GM18519 (cell line): ENCODE results near the gene SLAMF9.

Experiments used
- ATAC-seq: cut with Tn5 transposase; IDR thresholded peaks from one replicate; pipeline ENCODE4 v1.9.1; 2021; ENCODE audit warnings: mild to moderate bottlenecking, moderate library complexity; ENCODE audit not compliant: unreplicated experiment, low FRiP score

SLAMF9 gene

DNA sequence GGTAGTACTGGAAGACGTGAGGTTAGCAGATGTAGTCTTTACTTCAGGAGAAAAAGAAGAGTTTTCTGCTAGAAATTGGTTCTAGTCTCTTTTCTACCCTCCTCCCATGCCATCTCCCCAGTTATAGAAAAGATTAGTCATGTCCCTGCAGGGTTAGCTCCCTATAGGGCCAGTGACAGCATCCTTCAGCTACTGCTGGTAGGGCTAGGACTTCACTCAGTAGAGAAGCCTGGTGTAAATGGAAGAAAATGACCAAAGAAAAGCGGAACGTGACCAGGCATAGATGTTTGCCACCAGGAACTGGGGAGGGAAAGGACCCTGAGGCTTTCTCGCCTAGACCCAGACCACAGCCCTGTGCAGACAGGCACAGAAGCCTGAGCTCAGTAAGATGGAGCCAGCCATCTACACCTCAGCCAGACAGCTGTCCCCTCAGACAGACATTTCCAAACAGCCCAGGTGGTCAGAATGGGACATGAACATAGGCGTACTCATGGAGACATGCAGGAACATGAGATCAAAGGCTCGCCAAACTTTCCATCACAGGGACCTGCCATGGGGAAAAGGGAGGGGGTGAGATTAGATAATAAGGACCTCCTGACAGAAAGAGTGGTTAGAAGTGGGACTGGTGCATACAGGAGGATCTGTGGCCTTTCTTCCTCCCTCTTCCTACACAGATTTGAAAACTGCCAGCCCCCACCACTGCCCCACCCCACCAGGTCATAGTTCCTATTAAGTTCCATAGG, 23.5 kb upstream of the SLAMF9 start:
- ATAC-seq, result no peak

DNA sequence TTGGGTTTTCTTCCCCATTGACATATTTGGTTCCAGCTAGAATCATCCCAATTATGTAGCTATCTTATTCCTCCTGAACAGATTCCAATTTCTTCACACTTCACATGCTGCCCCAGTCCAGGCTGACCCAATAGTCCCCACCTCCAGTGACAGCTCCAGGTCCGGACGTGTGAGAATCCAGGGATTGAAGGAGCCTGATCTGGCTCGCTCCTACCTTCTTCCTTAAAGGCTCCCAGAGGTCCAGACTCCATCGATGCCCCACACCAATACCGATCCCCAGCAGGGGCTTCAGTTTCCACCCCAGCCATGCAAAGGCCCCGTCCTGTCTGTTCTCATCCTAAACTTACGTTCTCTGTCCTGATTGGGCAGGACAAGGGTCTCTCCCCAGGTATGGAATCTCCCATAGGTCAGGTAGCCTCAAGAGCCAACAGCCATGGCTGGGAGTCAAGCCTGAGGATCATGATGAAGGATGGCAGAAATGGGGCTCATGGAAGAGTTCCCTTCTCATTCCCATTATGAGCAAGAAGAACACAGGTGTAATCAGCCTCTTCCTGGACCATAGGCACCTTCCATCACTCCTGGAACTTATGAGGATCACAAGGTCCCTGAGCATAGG, 20.4 kb upstream of the SLAMF9 start:
- no peak for ATAC-seq

DNA sequence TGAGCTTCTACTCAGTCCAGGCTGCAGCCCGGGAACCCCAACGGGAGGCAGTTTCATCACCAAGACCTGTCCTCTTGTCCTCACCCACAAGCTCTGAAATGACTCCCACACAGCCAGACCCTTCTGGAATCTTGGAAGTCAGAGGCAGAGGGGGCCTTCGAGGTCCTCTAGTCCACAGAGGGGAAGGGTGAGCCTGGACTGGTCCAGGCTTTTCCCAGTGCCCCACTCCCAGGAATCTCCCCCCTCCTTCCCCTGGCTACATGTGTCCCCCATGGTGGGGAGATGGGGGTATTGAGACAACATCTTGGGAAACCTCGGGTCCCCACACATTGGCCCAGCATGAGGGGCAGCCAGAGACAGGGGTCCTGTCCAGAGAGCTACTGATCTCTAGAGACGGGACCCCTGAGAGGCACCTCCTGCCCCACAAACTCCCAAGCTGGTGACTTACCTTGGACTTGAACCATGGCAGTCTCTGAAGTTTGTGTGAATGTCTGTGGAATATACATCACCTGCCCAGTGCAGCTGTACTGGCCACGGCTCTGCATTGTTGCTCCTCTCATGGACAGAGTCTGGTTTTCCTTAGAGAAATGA, 19.4 kb upstream of the SLAMF9 start:
- ATAC-seq, result no peak

DNA sequence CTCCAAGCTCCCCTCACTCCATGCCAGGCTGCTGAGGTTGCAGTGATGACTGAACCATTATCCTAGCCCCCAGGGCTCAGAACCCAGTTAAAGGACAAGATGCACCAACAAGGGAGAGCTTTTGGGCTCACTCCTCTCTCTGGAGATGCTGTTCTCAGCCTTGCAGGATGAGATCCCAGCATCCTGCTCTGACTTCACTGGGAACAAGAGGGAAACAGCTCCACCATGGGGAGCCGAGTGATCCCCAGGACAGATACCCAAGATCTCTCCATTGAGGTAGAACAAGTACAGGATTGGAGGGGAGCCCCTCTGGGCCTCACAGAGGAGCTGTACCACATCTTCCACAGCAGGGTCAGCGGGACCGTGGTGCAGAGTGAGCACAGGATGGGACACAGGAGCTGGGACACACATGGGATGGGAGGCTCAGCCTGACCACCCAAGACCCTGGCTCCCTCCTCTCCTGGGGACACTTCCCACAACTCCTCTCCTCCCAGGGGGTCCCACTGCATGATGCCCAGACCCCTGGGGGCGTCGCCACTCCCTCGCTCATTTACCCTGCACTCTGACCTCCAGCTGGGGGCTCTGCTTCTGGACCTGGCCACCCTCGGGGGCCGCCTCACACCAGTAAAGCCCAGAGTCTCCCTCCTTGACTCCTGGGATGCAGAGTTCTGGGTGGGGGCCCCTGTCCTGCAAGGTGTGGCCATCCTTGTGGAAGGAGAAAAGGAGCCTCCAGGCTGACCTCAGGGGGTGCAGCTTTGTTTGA, 18.6 kb upstream of the SLAMF9 start:
- ATAC-seq, result no peak

DNA sequence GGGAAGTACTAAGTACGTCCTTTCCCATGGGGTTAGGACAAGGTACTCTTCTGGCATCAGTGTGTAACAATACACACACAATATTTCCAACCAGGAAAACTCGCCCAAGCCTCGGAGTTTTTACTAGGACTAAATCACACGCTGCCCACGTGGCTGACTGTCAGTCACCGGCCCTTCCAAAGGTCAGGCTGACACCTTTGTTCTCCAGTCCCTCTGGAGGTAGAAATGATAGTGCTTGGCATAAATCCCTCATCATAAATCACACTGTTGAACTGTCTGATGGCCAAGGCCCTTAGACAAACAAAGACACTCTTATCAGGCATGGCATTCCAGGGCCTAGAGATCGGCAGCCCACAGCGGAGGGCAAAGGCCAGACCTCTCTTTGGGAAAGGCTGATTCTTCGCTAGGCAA, 16.9 kb upstream of the SLAMF9 start:
- ATAC-seq, result no peak

DNA sequence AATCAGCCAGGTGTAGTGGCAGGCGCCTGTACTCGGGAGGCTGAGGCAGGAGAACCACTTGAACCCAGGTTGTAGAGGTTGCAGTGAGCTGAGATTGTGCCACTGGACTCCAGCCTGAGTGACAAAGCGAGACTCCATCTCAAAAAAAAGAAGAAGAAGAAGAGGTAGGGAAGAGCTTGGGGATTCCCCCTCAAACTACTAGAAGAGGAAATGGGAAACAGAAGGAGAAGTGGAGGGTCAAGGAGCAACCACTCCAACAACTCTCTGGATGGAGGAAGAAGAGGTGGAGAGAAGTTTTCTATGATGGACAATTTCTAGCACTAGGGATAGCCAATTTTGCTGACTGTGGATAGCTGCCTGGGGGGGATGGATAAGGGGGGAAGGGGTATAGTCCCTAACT, 14.9 kb upstream of the SLAMF9 start:
- ATAC-seq, result no peak

DNA sequence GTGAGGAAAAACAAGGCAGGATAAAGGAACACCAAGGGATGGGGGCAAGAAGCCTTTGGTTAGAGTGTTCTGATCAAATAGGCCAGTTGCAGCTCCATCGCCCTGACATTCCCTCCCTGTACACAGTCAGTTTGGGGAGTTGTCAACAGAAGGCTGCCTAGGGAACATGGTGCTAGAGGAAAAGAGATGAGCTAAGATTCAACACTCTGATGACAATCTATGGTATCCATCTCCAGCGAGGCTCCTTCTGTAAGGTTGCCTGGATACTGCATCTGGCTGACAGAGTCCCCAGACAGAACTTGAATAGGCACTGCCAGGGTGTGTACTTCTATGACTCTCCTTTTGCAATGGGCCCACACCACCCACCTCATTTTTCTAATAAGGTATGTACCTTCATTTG, 11.2 kb upstream of the SLAMF9 start:
- no peak for ATAC-seq

DNA sequence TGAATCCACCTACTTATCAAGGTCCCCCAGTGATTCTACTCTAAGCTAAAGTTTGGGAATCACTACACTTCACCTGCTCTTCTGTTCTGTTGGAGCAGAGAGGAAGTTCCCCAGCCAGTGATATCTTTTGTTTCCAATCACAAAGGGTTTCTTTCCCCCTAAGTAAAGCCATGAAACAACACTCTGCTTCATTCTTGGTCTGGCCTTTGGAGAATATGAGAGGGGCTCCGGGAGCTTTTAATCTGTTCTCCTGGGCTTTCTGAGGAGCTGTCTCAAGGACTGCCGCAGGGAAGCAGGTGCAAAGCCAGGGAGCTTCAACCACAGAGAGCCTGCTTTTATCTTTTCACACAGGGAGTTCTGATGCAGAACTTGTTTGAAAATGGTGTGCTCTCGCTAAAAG, 10.1 kb upstream of the SLAMF9 start:
- ATAC-seq, result no peak

DNA sequence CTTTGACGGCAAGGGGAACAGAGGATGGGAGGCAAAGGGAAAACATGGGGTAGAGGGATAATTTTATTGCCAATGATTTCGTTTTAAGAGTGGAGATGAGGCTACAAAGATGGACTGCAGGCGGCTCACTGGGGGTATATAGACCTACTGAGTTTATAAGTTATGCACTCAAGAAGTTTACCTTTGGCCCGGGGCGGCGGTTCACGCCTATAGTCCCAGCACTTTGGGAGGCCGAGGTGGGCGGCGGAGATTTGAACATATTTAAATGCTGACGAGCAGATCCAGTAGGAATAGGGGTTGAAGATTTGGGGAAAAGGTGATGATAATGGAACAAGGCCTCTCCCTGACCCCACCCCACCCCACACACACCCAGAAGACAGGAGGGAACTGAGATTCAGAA, 8.1 kb upstream of the SLAMF9 start:
- no peak for ATAC-seq

DNA sequence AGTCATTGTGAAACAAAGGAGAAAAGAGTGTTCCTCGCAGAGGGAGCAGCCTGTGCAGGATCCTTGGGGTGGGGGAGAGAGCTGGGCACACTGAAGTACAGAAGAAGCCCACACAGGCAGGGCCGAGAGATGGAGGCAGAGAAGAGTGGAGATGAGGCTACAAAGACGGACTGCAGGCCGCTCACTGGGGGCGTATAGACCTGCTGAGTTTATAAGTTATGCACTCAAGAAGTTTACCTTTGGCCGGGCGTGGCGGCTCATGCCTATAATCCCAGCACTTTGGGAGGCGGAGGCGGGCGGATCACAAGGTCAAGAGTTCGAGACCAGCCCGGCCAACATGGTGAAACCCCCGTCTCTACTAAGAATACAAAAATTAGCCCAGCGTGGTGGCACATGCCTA, 7.6 kb upstream of the SLAMF9 start:
- no peak for ATAC-seq

DNA sequence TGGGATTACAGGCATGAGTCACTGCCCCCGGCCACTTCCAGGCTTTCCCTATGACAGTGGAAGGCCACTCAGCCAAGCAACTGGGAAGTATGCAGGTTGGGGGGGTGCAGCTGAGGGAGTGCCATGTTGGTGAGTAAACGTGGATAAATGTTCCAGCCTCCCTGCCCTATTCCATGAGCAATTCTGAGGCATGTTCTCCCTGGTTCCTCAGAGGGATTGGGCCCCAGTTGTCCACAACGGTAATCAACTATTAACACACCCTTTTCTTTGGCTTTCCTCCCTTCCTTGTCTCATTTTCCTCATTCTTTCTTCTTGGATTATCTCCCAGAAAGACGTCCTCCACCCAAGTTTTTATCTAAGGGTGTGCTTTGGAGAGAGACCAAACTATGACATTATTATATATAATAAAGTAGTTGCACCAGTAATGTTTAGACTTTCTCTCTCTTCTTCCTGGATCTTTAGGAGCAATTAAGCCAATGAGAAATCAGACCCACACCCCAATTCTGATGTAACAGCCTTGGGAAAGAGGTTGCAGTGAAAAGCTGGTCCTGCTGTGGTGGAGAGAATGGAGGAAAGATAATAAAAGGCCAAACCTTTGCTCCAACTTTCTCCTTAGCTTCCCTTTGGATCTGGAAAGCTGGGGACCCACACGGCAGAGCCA, 6.8 kb upstream of the SLAMF9 start:
- ATAC-seq, result no peak

DNA sequence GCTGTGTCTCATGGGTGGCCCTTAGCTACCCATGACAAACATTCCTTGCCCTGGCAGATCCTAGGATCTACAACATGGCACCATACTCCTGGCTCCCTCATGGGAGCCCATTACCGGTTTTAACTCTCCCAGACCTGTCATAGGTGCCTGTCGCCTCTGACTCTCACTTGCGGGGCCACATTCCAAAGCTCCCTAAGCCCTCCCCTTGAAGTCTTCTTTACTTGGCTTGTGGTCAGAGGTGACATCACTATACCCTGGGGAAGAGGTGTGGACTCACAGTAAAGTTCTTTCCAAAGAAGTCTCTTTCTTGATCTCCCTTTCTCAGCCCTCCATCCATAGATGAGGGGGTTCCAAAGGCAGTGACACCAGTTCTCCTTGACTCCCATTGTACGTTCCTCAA, 5.4 kb upstream of the SLAMF9 start:
- ATAC-seq, result no peak

DNA sequence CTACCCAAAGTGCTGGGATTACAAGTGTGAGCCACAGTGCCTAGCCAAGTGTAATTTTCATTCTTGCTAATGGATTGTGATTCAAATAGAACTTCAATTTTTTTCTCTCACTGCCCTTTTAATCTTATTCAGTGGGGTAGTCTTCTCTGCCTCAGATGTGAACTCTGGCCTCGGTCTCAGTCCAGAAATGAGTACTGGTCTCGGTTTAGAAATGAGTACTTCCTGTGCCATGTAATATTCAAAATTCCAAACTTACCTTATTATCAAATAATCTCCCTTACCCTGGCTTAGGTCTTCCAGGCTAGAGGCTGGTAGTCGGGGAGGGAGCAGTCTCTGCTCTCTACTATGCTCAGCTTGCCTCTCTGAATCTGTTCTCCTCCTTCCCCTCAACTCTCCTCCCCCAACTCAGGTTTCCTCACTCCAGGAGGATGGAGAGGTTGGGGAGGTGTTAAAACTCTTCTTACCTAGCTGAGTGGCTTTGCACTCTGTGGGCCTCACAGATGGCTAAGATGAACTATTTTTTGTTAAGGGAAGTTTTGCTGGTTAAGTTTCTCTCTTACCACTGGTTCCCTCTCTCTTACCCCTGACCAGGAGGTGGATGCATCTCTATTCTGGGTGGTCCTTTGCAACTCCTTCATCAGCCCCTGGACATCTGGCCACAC, 4.8 kb upstream of the SLAMF9 start:
- no peak for ATAC-seq

DNA sequence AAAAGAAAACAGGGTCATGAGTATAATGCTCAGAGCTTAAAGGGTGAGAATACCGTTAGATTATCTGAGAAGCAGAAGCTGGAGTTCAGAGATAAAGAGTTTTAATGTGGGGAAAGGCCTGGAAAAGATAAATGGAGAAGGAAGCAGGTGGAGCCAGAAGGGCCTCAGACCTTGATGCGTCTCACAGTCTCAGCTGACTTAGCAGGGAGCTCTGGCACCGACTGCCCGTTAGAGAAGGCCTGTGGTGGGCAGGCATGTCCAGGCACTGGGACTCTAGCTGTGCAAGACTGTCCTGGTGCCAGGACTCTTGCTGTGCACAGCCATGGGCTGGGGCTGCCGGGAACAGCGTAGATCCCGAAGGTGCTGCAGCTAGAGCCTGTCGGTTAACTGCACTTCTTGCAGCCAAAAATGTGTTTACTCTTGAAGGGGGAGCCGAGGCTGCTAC, 3.8 kb upstream of the SLAMF9 start:
- ATAC-seq, result no peak

DNA sequence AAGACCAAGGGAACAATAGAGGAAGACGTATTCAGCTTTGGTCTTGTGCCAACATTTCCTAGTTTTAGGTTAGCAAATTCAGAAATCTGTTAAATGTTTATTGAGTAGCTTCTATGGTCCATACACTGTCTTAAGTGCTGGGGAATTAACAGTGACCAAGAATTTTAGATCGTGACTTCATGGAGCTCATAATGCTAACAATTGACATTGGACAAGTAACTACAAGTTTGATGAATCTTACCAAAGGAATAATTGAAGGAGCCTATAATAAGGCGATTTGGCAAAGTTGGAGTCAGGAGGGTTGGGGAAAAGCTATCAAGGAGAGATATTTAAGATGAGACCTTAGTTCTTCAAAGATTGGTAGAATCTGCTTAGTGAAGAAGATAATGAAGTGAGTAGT, 1.4 kb upstream of the SLAMF9 start:
- no peak for ATAC-seq

DNA sequence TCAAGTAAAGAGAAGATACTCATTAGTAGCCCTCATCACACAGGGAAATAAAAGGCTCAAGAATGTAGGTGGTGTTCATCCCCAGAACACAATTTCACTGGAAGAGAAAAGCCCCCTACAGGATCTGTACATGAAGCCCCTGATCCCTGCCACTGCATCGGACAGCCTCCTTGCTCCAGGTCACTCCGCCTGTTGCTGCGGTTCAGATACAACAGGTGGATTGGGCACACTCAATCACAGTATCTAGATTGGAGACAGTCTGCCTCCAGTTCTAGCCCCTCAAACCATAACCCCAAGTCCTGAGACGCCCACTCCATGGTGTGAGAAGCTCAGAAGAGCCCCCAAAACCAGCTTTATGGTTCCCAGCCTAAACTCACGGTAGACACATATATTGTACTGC, 1.1 kb downstream of the SLAMF9 start:
- ATAC-seq, result no peak

DNA sequence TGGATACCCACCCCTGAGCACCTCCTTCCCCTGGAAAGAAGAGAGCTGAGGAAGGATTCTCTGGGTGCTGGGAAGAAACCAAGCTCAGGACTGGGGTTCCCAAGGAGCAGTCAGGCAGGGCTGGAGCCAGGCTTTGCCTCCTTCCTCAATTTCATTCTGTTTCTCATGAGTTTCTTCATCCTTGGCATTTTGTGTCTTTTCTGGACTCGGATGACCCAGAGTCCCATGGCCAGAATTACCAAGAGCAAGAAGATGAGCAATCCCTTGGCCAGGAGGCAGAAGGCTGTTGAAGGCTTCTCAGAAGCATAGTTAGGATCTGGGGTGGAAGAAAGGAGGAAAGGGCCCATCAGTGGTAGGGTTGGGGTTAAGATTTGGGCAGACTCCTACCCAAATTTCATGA, 2.5 kb downstream of the SLAMF9 start:
- no peak for ATAC-seq

DNA sequence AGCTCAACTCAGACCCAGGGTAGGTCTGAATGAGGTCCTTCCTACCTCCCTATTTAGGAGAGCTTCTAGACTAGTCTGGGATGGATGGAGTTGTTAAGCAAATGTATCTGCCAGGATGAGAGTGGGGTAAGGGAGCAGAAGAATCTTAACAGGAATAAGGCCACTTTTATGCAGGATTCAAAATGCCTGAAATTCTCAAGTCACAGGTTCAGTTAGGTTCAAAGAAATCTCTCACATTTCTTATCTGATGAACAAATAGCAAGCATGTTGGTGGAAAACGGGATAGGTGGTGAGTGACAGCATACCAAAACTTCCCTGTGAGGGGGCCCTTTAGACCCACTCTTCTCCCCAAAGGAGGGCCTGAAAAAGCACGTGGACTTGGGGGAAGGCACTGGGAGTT, 3.0 kb downstream of the SLAMF9 start:
- no peak for ATAC-seq

DNA sequence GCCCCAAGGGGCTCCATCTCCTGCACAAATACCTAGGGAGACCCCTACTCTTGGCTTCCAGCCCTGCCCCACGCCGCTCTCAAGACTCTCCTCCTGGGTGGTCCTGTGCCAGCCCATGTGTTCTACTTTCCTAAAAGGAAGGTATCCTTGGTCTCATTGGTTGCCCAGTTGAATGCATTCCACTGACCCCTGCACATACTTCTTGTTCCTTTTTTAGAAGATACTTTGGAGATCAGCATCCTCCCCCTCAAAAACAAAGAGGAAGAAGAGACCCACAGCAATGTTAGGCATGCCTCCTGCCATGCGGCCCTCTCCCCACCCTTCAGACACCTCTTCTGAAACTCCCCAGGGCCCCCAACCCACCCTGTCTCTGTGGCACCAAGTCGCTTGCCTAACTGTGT, 4.1 kb downstream of the SLAMF9 start:
- no peak for ATAC-seq

DNA sequence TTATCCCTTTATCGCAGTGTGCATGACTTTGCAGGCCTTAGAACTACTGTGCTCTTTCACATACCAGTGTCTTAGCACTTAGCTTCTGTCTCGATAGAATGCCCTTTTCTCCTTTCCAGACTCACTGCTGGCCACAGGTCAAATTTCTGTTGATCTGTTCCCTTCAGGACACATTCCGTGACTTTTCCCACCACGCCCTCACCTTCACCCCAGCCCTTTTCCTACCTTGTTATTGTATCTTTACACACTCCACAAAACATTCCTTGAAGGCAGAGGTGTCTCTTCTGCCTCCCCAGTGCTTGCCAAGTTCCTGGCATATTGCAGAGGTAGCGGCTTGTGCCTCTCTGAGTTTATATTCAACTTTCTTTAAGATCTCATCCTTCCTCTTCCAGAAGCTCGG, 4.9 kb downstream of the SLAMF9 start:
- no peak for ATAC-seq
